GM19351 (cell line): ENCODE results near the gene DTNB.

Experiments
- ATAC-seq: cut with Tn5 transposase; IDR thresholded peaks from one replicate; pipeline ENCODE4 v1.9.1; 2021; ENCODE audit warnings: mild to moderate bottlenecking, moderate library complexity; ENCODE audit not compliant: unreplicated experiment

DTNB gene

DNA sequence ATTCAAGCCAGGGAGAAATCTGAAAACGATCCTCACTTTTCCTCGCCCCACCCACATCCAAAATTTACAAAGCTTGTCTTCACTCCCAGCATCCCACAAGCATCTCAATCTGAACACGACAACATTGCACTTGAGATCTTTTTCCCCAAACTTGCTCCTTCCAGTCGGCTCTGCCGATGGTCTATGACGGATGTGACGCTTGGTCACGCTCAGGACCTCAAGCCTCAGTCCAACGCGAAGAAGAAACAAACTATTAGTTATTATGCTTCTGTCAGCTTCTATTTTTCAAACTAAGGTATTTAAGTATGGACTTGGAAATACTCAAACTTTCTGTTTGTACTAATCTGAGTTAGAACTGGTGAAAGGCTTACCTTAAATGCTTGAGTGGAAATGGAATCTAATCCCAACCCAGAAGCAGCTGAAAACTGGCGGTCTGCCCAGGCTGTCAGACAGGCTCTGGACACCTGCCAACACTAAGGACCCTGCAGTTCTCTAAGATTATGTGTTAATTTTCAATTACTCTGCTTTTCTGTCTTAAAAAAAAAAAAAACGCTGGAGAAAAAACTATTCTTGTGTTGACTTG, 199.5 kb downstream of the DTNB start:
- ATAC-seq: no peak

DNA sequence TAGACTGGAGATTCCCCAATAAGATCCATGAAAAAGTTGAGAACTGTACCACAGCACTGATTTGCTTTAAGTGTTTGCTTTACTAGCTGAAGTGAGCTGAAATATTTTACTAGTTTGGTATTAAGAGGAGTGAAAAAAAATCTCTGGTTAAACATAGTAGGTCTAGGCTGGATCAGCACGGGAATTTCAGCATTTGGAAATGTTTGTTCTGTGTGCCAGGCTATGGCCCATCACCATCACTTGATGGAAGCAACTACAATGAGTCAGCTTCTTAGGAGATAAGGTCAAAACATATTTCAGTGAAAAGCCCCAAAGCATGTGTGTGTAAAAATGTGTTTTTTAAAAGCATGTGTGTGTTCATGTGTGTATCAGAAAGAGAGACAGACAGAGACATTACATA, 200.2 kb downstream of the DTNB start:
- ATAC-seq: no peak

DNA sequence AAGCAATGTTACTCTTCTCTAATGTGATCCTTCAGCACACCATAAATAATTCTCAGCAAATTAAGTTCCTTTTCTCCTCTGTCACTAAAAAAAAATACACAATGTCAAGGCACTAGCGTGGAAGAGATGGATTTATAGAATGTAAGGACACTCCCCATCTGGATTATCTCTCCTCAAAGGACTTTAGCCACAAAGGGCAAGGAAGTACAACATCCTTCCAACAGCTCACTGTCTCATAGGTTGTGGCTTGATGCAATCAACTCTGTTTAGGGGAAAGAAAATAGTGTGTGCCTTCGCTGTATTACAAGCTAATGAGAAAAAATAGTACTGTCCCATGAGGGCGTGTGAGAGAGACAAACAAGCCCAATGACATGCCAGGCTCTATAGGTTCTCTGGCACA, 202.6 kb downstream of the DTNB start:
- no peak for ATAC-seq

DNA sequence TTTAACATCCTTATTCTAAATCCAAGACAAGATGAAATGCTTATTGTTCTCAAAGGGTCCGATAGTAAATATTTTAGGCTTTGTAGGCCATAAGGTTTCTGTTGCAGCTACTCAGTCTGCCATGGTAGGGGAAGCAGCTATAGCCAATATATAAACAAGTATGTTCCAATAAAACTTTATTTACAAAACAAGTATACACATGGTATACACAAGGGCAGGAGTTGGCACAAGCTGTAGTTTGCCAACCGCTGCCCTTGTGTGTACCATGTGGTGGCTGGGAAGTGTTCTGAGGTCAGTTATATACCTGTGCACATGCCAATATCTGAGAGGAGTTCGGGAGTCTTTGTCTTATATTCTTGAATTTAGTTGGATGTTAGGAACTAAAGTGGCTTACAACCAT, 205.6 kb downstream of the DTNB start:
- no peak for ATAC-seq

DNA sequence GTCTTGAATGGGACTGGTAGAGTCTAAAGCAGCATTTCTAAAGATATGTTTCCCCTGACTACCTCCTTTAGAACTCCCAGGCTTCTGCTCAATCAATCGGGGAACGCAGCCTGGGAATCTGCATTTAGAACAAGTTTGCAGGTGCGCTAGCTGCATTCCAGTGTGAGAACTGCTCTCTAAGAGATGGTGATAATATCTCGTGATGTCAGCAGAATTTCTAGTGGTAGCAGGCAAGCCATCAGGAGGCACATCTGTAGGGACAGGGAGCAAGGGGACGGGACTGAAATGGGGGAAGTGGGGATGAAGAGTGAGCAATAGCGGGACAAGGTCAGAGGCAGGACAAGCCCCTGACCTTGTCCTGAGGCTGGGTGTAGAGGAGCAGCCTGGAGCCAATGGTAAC, 211.4 kb downstream of the DTNB start:
- no peak for ATAC-seq

DNA sequence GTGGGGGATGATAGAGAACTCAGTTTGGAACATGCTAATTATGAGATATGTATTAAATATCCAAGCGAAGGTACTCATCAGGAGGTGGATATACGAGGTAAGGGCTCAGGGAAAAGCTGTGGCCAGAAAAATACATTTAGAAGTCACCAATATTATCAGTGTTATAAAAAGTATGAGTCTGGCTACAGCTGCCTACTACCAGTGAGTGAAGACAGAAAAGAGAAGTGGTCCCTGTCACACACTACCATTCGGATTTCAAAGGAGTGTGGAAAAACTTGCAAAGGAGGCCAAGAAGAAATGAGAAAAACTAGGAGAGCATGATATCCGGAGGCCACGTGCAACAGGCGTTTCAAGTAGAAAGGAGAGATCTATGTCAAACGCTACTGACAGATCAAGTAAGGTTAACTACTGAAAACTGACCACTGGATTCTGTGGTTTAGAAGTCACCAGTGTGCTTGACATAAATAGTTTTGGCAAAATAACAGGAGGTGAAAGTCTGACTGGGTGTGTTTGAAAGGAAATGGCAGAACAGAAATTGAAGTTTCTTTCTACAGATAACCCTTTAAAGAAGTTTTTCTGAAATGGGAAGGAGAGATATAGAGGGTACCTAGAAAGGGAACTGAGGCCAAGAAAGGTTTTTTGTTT, 213.0 kb downstream of the DTNB start:
- no peak for ATAC-seq

DNA sequence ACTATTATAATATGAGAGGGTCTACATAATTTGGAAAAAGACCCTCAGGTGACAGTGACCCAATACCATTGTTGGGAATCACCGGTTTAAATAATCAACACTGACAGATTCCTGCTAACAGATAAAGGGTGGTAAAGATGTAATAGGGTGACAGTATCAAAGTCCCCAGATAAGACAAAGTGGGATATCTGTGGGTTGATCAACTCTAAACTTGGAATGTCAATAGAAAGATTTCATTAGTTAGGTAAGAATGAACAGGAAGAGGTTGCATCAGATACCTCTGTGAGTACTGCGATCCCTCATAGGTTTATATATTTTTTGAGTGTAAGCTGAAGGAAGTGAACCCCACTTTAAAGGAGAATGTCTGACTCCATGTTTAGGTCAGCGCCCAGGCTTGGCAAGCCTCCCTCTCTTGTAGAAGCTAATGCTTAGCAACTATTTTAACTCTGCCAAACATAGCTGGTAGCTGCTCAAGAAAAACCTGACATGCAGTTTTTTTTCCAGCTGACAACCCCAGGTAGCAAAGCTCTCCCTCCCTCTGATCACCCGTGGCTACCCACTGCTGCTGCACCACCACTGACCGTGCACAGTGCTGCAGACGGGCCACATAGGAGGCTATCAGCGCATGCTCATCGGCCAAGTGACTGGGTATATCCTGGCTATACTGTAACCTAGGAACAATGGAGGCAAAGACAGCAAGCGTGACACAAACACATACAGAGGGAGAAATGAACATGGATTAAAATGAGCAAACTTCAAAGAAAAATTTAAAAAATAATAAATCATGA, 218.4 kb downstream of the DTNB start:
- no peak for ATAC-seq

DNA sequence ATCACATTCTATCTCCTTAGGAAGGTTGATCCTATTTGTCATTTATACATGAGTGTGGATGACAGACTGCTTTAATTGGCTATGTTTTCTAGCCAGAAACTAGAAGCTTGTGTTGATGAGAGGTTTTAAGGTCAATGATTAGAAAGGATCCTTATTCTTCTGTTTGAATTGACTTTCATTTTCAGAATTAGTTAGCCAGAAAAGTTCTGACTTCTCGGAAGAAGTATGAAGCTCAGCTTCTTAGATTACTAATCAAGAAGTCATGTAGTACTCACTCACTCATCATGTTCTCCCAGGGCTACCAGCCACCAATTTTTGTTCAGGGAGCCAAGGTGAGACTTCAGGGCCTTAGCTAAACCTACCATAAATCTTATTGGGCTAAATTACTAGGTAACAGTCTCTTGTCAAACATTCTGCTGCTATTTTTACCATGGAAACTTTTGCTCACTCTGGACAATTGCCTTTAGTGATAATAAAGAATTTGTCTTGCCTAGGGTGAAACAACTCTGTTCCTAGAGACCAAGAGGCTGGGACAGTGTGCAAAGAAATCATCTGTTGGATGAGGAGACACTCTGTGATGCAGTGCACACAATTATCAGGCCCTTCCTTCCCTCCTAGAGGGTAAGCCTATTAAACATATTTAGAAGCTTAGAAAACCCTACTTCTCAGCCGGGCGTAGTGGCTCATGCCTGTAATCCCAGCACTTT, 220.0 kb downstream of the DTNB start:
- ATAC-seq: peak; percentile 85

DNA sequence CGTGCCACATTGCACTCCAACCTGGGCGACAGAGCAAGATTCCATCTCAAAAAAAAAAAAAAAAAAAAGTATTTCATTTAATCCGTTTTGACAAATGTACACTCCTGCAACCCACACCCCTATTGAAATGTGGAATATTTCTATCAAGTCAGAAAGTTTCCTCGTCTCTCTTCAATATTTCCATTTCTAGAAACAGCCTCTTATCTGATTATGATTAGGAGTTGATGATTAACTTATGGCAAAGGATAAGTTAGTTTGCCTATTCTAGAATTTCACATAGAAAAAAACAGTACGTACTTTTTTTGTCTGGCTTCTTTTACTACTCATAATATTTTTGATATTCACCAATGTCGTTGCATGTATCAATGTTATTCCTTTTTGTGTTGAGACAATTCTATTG, 224.6 kb downstream of the DTNB start:
- ATAC-seq: no peak

DNA sequence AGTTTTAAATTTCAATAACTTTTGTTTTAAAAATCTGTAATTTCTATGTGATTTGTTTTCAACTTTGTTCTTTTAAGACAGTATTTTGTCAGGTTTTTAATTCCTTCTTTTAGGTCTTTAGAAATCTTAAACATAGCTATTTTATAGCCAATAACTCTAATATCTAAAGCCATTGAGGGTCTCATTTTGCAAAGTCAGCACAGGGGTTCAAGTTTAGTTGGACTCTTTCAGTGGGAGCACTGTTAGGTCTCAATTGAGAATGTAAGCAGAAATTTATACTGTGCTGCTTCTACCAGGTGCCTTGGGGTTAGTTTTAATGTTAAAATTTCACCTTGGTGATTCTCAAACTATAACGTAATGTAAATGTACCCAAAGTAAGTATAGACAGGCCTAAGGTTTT, 226.4 kb downstream of the DTNB start:
- ATAC-seq: no peak

DNA sequence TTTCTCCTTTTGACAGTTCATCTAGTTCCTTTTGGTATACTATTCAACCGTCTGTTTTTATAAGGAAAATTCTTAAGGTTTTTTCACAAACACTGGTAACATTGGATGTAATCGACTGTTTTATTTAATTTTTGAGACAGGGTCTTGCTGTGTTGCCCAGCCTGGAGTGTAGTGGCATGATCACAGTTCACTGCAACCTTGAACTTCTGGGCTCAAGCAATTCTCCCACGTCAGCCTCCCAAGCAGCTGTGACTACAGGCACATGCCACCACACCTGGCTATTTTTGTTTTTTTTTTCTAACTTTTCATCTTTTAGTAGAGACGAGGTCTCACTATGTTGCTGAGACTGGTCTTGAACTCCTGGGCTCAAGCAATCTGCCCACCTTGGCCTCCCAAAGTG, 227.3 kb downstream of the DTNB start:
- no peak for ATAC-seq

DNA sequence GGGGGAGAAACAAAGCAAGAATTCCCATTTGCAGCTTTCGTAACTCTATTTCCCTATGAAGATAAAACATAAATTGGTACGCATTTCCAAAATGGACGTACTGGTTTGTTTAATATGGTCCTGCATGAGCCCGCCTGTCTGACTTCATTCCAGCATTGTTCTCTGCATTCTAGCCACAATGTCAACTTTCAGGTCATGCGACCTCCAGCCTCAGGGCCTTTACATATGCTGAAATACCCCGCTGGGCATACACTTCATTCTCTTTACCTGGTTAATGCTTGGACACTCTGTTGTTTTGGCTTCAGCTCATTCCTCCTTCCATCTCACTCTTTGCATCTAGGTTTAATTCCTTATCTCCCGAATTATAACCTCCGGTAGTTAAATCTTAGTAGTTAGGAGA, 227.9 kb downstream of the DTNB start:
- no peak for ATAC-seq

DNA sequence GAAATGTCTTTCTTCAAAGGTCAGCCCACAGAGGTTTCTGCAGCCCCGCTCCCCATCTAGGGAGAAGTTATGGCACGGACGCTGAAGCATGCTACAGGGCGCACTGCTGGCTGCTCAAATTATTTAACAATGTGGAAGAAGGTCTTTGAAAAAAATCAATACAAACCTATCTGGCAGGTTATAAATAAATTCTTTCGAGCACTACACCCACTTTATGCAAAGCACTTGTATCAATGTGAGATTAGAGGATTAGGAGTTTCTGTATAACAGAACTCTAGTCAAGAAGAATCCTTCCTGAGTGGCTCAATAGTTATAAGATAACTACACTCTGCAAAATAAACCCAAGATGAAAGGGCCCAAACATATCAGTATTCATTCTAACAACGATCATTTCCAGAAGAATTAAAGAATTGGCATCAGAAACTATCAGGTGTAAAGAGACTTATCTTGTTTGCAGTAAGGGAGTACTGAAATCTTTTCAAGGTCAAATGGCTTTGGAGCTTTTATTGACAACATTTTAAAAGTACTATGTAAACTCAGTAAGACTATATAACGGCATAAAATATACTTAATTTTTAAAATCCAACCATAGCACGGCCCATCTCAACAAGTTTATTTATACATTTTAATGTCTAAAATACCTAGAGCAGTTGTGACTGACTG, 228.6 kb downstream of the DTNB start:
- ATAC-seq: no peak

DNA sequence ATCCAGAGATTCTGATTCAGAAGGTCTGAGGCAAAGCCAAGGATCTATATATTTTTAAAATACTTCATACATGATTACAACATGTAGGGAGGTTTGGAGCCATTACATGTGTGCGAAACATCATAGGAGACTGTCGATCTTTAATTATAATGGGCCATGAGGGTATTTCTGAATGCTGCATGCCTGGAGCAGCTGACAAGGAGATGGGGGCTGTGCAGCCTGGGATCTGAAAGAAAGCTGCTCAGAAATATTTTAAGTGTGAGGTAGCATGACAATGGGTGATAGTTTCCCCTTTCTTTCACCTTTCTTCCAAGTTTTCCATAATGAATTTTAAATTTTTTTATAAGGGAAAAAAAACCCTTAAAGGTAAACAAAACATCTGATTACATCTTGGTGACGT, 229.6 kb downstream of the DTNB start:
- ATAC-seq: no peak

DNA sequence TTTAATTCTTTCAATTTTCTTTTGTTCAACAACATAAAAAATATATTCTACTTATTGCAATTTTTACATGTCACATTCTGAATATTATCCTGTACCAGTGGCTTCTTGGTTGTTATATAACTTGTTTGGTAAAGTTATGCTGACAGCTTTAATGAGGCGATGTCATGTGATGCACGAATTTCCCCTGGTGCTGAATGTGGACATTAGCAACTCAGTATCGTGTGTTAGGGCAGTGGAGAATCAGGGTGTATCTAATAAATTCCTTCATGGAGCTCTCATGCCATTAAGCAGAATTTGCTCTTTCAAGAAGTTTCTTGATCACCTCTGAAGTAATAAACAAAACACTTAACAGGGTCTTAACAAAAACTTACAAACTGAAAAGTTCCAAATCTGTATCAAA, 232.0 kb downstream of the DTNB start:
- ATAC-seq: no peak

DNA sequence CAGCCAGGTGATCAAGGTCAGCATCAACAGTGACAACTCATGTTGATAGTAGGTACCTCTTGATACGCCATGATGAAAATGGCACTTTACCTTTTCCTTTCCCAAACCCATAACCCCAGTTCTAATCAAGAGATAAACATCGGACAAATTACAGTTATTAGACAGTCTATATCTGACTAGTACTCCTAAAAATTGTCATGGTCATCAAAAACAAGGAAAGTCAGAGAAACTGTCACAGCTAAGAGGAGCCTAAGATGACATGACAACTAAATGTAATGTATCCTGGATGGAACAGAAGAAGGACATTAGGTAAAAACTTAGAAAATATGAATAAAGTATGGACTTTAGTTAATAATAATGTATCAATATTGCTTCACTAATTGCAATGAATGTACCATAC, 234.6 kb downstream of the DTNB start:
- no peak for ATAC-seq

DNA sequence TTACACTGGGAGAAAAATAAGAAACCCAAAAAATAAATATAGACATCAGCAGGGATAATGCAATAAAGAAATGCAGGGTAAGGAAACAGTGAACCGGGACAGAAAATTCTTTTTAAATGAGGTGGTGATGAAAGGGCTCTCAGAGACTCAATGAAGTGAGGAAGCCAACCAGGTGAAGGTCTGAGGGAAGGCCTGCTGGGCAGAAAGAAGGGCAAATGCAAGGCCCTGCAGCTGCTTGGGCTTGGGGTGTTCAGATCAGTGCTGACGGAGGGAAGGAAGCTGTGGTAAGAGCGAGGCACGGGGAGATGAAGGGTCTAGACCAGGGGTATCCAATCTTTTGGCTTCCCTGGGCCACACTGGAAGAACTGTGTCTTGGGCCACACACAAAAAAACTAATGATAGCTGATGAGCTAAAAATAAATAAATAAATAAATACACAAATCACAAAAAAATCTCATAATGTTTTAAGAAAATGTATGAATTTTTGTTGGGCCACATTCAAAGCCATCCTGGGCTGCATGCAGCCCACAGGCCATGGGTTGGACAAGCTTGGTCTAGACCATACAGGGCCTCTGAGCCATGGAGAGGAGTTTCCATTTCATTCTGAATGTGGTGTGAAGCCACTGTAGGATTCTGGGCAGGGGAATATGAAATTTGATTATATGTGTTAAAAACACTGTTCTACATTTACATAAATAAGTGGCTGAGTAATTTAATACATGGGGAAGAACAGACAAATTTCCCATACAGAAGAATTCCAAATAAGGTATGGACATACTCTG, 235.3 kb downstream of the DTNB start:
- no peak for ATAC-seq

DNA sequence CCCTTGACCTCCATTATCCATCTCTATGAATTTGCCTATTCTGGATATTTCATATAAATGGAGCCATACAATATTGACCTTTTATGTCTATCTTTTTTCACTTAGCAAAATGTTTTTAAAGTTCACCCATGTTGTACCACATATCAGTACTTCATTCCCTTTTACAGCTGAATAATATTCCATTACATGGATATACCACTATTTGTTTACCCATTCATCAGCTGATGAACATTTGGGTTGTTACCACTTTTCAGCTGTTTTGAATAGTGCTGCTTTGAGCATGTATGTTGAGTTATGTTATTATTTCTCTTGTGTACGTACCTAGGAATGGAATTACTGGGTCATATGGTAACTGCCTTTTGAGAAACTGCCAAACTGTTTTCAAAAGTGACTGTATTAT, 238.0 kb downstream of the DTNB start:
- ATAC-seq: no peak

DNA sequence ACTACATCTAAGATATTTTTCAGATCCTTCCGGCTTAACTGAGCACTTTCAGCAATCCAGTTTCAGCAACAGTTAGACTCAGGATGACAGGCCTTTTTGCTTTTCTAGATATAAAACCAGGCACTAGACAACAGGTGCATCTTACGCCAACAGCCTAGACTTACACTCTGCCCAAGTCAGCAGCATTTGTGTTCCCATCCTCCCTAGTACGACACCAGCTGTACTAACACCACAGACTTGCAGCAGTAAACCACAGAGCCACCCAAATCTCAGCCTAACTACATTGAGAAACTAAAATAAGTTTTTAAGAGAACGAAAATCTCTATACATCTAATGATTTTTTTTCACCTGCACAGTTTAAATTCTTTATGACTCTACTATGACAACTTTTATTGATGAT, 241.8 kb downstream of the DTNB start:
- no peak for ATAC-seq

DNA sequence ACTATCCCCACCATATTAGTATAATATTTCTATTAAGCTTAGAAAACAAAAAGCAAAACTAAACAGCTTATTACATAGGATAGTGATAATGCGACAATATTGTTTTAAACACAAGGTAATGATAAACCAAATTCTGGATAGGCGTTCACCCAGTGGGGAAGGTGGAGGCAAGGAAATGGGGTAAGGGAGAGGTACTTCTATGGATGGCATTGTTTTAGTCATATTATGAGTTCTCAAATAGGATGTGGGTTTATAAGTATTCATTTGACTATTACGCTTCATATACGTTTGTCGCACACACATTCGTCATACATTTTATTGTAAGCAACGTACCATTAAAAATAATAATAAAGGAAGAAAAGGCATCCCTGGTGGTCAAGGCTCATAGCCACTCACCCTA, 242.8 kb downstream of the DTNB start:
- no peak for ATAC-seq

DNA sequence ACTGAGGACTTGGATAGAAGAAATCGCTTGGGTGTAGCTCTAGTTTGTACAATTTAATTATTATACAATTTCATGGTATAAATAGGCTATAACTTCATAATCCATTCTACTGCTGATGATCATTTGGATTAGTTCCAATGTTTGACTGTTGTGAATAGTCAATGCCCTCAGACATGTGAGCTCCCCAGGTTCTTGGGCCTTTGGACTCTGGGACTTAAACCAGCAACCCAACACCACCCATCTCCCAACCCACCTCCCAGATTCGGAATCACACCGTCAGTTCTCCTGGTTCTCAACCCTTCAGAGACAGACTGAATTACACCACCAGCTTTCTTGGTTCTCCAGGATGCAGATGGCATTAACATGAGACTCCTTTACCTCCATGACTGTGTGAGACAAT, 247.1 kb downstream of the DTNB start:
- no peak for ATAC-seq
